B cell (primary cell): ENCODE results near the gene ATP8A2.

ENCODE experiments used
- CTCF ChIP-seq: fragments of 200-600 bp; IDR thresholded peaks from one replicate; pipeline ENCODE4 v1.8.0; 2022; ENCODE audit warnings: antibody characterized with exemption, mild to moderate bottlenecking
- EZH2 ChIP-seq: IDR thresholded peaks from 2 replicates; pipeline ENCODE4 v1.6.1; 2012; ENCODE audit warnings: borderline replicate concordance, low read depth, mild to moderate bottlenecking, moderate library complexity, low read length; ENCODE audit not compliant: insufficient read depth, poor library complexity, severe bottlenecking

- TF ChIP-seq CTCF (no peak), EZH2 (no peak)
Measured at GRCh38 chr13:25489238-25489637, 117.5 kb downstream of the ATP8A2 start.
